ENCODE measurements around the gene EIF4E2. TPM values are rescaled to one million over a fixed set of nuclear protein-coding genes. Genes with fewer than 3 reads are reported as not detected.

EIF4E2 gene
- total RNA-seq = 10 to 100 TPM; 31.6 to 57.4 (median 36.1) TPM

- DNase-seq (ENCODE audit: low spot score in 2 of 2) = peak; percentile 89 to 93
- Histone ChIP-seq H3K27me3 (no peaks in the 10 kb centered on the region), H3K4me1 (peaks cover 0 to 7% of the 10 kb centered on the region in 2 donors), H3K4me3 (peak within 1 kb of the TSS; percentile 87 to 93 (median 87)), H3K36me3 (no peaks in the 10 kb centered on the region), H3K9me3 (no peaks in the 10 kb centered on the region), H3K27ac (peak within 1 kb of the TSS; percentile 98 to 99)
- intact Hi-C loops (cut with DNase I; ENCODE audit: low total_unique reads) = no loop called here
- TF ChIP-seq POLR2AphosphoS5 (IDR thresholded peaks at IDR 0.05) (peak; percentile 63 to 85 (median 77)), CTCF (IDR thresholded peaks at IDR 0.05) (peak in 2 of 3 donors; percentile 42 to 55), POLR2A (IDR thresholded peaks at IDR 0.05) (peak; percentile 64)
Measured at GRCh38 chr2:232550354-232551249, at the start of gene EIF4E2, which contains the start of gene TIGD1. Gene EIF4E2 (plus strand): TSS chr2:232550689. CDS start chr2:232550725, 36 bp downstream. Gene TIGD1 (minus strand): TSS chr2:232550557. CDS start chr2:232549882, 675 bp downstream.

- DNase-seq (ENCODE audit: low spot score in 2 of 2) = no peak
- H3K4me1 ChIP-seq = peaks cover 0 to 6% of the 10 kb centered on the region in 2 donors
- no peak overlapping the region for H3K27ac ChIP-seq
- TF ChIP-seq CTCF (IDR thresholded peaks at IDR 0.05) (no peak), POLR2AphosphoS5 (IDR thresholded peaks at IDR 0.05) (no peak), POLR2A (IDR thresholded peaks at IDR 0.05) (no peak)
- intact Hi-C loops (cut with DNase I; ENCODE audit: low total_unique reads) = no loop called here
- H3K27me3 ChIP-seq = peaks cover 0 to 11% of the 10 kb centered on the region in 2 donors
- no peaks in the 10 kb centered on the region for H3K36me3 ChIP-seq
- H3K9me3 ChIP-seq = no peaks in the 10 kb centered on the region
- no peak overlapping the region for H3K4me3 ChIP-seq
Measured at GRCh38 chr2:232501331-232501771, 49.1 kb upstream of the EIF4E2 start.

GRCh38 chr2:232501794-232502390 lies 48.6 kb upstream of the EIF4E2 start:
- H3K27me3 ChIP-seq = peaks cover 0 to 11% of the 10 kb centered on the region in 2 donors
- TF ChIP-seq POLR2A (IDR thresholded peaks at IDR 0.05) (no peak), CTCF (IDR thresholded peaks at IDR 0.05) (no peak), POLR2AphosphoS5 (IDR thresholded peaks at IDR 0.05) (no peak)
- DNase-seq (ENCODE audit: low spot score in 2 of 2) = no peak
- H3K4me1 ChIP-seq = peaks cover 0 to 6% of the 10 kb centered on the region in 2 donors
- no peaks in the 10 kb centered on the region for H3K9me3 ChIP-seq
- no peak overlapping the region for H3K4me3 ChIP-seq
- no peaks in the 10 kb centered on the region for H3K36me3 ChIP-seq
- intact Hi-C loops (cut with DNase I; ENCODE audit: low total_unique reads) = no loop called here
- H3K27ac ChIP-seq = no peak overlapping the region

- Histone ChIP-seq H3K9me3 (no peaks in the 10 kb centered on the region), H3K27me3 (peaks cover 0 to 11% of the 10 kb centered on the region in 2 donors), H3K36me3 (no peaks in the 10 kb centered on the region), H3K4me3 (peak overlapping the region; percentile 28 to 68 (median 56)), H3K27ac (no peak overlapping the region), H3K4me1 (peaks cover 0 to 6% of the 10 kb centered on the region in 2 donors)
- TF ChIP-seq CTCF (IDR thresholded peaks at IDR 0.05) (no peak), POLR2AphosphoS5 (IDR thresholded peaks at IDR 0.05) (no peak), POLR2A (IDR thresholded peaks at IDR 0.05) (no peak)
- intact Hi-C loops (cut with DNase I; ENCODE audit: low total_unique reads) = no loop called here
- DNase-seq (ENCODE audit: low spot score in 2 of 2) = no peak
Measured at GRCh38 chr2:232502511-232502910, 48.0 kb upstream of the EIF4E2 start.

All from breast epithelium (tissue), 4 donors.